Neural progenitor cell (in vitro differentiated cells): ENCODE measurements around the gene MED9.

Source experiments
- EZH2 ChIP-seq: fragments of 200-600 bp; sonication (generic); IDR thresholded peaks from 2 replicates; pipeline ENCODE4 v1.6.1; 2017; ENCODE audit warnings: antibody characterized with exemption, mild to moderate bottlenecking, moderate library complexity
- TF ChIP-seq, protein P1 (sequence below): fragments of 200-600 bp; sonication (generic); IDR thresholded peaks from 2 replicates; pipeline ENCODE4 v1.5.1; 2017; ENCODE audit warnings: antibody characterized with exemption, mild to moderate bottlenecking

DNA sequence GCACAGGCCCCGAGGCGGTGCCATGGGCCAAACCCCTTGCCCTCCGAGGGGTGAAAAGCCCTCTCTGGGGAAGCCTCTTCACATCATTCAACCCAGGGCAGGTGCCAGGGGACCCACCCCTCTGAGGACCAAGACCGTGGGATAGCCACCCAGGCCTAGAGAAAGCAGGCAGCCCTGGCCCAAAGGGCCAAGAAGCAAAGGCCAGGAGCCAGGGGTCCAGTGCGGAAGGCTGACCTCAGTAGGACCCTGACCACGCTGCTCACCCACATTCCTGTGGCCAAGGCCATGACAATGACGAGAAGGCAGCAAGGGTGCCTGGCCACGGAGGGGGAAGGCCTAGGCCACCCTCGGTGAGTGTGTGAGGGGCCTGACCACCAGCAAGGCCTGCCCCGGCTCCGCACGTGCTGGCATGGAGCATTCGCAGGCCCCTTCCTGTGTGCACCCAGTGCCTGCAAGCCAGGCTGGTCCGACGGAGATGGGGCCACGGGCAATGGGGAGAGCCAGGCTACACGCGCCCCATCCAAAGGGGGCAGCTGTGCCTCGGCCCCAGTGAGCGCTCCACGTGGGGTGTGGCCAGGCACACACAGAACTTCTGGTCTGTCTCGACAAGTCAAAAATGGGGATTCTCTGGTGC lies 43.9 kb downstream of the MED9 start:
- TF ChIP-seq EZH2 = no peak
- TF ChIP-seq, protein P1, sequence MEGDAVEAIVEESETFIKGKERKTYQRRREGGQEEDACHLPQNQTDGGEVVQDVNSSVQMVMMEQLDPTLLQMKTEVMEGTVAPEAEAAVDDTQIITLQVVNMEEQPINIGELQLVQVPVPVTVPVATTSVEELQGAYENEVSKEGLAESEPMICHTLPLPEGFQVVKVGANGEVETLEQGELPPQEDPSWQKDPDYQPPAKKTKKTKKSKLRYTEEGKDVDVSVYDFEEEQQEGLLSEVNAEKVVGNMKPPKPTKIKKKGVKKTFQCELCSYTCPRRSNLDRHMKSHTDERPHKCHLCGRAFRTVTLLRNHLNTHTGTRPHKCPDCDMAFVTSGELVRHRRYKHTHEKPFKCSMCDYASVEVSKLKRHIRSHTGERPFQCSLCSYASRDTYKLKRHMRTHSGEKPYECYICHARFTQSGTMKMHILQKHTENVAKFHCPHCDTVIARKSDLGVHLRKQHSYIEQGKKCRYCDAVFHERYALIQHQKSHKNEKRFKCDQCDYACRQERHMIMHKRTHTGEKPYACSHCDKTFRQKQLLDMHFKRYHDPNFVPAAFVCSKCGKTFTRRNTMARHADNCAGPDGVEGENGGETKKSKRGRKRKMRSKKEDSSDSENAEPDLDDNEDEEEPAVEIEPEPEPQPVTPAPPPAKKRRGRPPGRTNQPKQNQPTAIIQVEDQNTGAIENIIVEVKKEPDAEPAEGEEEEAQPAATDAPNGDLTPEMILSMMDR = no peak
